ENCODE measurements around the gene PPP3CA. TPM values are rescaled to one million over a fixed set of nuclear protein-coding genes. Genes with fewer than 3 reads are reported as not detected.

Gene PPP3CA
- total and polyA plus RNA-seq, 2 of the 8 experiments (the other 6 are each of a cell fraction or from before 2014, with no cell fraction given), result 7.9 to 35.0 TPM

DNA sequence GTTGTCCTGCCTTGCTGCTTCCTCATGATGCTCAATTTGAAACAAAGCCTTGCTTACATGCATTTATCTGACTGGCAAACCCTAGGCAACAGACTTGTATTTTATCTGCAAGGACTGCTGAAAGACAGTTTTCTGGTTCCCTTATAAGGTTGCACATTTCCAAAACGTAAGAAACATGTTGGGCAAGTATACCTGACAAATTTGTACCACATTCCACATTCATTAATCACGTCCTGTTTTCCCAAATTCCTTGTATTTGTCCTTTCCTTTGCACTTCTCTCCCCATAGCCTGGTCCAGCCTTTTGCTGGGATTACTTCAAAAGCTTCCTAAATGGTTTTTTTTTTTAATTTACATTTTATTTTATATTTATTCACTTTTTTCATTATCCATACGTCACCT, 310.1 kb downstream of the PPP3CA start (continued):
- TF ChIP-seq KDM1A (IDR thresholded peaks at IDR 0.05; ENCODE audit: borderline replicate concordance, low read length) (no peak), HDAC6 (IDR thresholded peaks at IDR 0.05; ENCODE audit: low read depth, low read length) (no peak), POU5F1 (IDR thresholded peaks at IDR 0.05; ENCODE audit: low read depth, low read length) (no peak), NRF1 (IDR thresholded peaks at IDR 0.05; ENCODE audit: low read depth, low read length) (no peak), PHF8 (conservative IDR thresholded peaks at IDR 0.05; ENCODE audit: low read depth, low read length) (no peak), SP4 (IDR thresholded peaks at IDR 0.05; ENCODE audit: low read length) (no peak)

Measured in H1 (cell line).